Neural progenitor cell (in vitro differentiated cells): ENCODE results near the gene UHRF1.
"Not testable (repeated sequence)": the region's sequence is repeated elsewhere in the genome, so short reads cannot be mapped to it uniquely, and the experiment has no call there.

Source experiments
- EZH2 ChIP-seq: fragments of 200-600 bp; sonication (generic); IDR thresholded peaks from 2 replicates; pipeline ENCODE4 v1.6.1; 2017; ENCODE audit warnings: antibody characterized with exemption, mild to moderate bottlenecking, moderate library complexity
- TF ChIP-seq, protein P1 (sequence below): fragments of 200-600 bp; sonication (generic); IDR thresholded peaks from 2 replicates; pipeline ENCODE4 v1.5.1; 2017; ENCODE audit warnings: antibody characterized with exemption, mild to moderate bottlenecking

- TF ChIP-seq, protein P1, sequence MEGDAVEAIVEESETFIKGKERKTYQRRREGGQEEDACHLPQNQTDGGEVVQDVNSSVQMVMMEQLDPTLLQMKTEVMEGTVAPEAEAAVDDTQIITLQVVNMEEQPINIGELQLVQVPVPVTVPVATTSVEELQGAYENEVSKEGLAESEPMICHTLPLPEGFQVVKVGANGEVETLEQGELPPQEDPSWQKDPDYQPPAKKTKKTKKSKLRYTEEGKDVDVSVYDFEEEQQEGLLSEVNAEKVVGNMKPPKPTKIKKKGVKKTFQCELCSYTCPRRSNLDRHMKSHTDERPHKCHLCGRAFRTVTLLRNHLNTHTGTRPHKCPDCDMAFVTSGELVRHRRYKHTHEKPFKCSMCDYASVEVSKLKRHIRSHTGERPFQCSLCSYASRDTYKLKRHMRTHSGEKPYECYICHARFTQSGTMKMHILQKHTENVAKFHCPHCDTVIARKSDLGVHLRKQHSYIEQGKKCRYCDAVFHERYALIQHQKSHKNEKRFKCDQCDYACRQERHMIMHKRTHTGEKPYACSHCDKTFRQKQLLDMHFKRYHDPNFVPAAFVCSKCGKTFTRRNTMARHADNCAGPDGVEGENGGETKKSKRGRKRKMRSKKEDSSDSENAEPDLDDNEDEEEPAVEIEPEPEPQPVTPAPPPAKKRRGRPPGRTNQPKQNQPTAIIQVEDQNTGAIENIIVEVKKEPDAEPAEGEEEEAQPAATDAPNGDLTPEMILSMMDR = not testable (repeated sequence)
- not testable (repeated sequence) for TF ChIP-seq EZH2
These were observed 26.4 kb upstream of the UHRF1 start for GRCh38 chr19:4882874-4883273.
